ENCODE measurements around the gene BABAM1. TPM values are rescaled to one million over a fixed set of nuclear protein-coding genes. Genes with fewer than 3 reads are reported as not detected.

The BABAM1 gene
- polyA plus RNA-seq, 1 donor (not counting 4 experiments of a cell fraction or from before 2014, with no cell fraction given): 92.8 TPM

- Histone ChIP-seq H3K9ac (ENCODE audit: control insufficient read depth, extremely low read depth, insufficient read depth, low read length) (no peak overlapping the region), H3K4me3 (ENCODE audit: control insufficient read depth in 2 of 3, extremely low read depth in 1 of 3, insufficient read depth in 2 of 3, low read depth in 1 of 3, low read length in 3 of 3) (no peak overlapping the region), H3K9me3 (ENCODE audit: control insufficient read depth, low read depth, low read length) (no peaks in the 10 kb centered on the region), H3K4me2 (ENCODE audit: control insufficient read depth, extremely low read depth, insufficient read depth, low read depth, low read length) (no peak overlapping the region), H4K20me1 (ENCODE audit: control insufficient read depth, extremely low read depth, insufficient read depth, low read length) (no peaks in the 10 kb centered on the region), H3K9me1 (ENCODE audit: control insufficient read depth, extremely low read depth, insufficient read depth, low read length) (no peaks in the 10 kb centered on the region), H2AFZ (ENCODE audit: control insufficient read depth, low read length) (no peak overlapping the region), H3K79me2 (ENCODE audit: control insufficient read depth, insufficient read depth, low read length) (peaks cover 40% of the 10 kb centered on the region), H3K27ac (ENCODE audit: control insufficient read depth, insufficient read depth, low read length) (no peak overlapping the region), H3K27me3 (ENCODE audit: control insufficient read depth, extremely low read depth, insufficient read depth, low read length) (no peaks in the 10 kb centered on the region), H3K4me1 (ENCODE audit: control insufficient read depth, extremely low read depth, insufficient read depth, low read length) (peaks cover 5% of the 10 kb centered on the region), H3K36me3 (ENCODE audit: control insufficient read depth in 2 of 2, extremely low read depth in 1 of 2, insufficient read depth in 2 of 2, low read length in 2 of 2) (peaks cover 7 to 8% of the 10 kb centered on the region in 2 experiments)
- dilution Hi-C loops (cut with MboI; ENCODE audit: extremely low pct_ligation_motif_present, low sequenced_read_pairs): no loop called here
- no peak for TF ChIP-seq EZH2 (IDR thresholded peaks at IDR 0.05; ENCODE audit: low read length)
- TF ChIP-seq, protein P1, sequence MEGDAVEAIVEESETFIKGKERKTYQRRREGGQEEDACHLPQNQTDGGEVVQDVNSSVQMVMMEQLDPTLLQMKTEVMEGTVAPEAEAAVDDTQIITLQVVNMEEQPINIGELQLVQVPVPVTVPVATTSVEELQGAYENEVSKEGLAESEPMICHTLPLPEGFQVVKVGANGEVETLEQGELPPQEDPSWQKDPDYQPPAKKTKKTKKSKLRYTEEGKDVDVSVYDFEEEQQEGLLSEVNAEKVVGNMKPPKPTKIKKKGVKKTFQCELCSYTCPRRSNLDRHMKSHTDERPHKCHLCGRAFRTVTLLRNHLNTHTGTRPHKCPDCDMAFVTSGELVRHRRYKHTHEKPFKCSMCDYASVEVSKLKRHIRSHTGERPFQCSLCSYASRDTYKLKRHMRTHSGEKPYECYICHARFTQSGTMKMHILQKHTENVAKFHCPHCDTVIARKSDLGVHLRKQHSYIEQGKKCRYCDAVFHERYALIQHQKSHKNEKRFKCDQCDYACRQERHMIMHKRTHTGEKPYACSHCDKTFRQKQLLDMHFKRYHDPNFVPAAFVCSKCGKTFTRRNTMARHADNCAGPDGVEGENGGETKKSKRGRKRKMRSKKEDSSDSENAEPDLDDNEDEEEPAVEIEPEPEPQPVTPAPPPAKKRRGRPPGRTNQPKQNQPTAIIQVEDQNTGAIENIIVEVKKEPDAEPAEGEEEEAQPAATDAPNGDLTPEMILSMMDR (optimal IDR thresholded peaks at IDR 0.05 in 1 of 3, IDR thresholded peaks at IDR 0.05 in 1 of 3, conservative IDR thresholded peaks at IDR 0.05 in 1 of 3; ENCODE audit: extremely low read depth in 1 of 3, insufficient read depth in 2 of 3, low read length in 3 of 3): no peak
- FAIRE-seq (no peak), DNase-seq (ENCODE audit: low read depth, low spot score) (no peak)
These were observed 26.3 kb upstream of the BABAM1 start for GRCh38 chr19:17240826-17241399.

DNA sequence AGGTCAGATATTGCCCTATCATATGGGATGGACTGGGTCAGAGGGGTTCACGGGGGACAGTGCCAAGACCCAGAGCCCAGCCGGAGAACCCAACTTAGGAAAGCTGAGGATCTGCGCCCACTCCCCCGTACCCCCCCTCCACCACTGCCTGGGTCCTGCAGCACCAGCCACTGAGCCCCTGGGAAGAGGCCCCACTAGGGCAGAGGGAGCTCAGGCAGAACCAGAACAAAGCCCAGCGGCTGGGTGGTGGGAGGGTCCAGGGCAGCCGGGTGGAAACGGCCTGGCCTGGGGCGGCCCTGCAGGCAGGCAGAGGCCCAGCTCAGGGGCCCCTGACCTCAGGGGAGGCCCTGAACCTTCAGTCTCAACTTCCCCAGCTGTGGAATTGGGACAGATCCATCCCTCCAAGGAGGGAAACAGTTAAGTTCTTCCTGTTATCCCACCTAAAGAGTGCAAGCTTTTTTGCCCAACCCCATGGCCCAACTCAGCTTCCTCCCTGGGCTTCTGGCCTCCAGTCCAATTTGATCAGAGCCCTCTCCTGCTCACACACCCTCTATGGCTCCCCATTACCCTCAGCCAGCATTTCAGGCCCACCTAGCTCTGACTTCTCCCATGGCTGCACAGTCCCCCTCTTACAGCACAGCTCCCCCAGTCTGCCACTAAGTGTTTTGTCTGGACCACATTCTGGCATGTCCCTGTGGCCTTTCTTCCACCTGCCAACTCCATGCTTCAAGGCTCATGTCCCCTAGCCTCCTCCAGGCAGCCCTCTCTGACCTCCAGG is 24.6 kb upstream of the BABAM1 start:
- H3K27me3 ChIP-seq (ENCODE audit: control insufficient read depth, extremely low read depth, insufficient read depth, low read length): no peaks in the 10 kb centered on the region
- H3K36me3 ChIP-seq (ENCODE audit: control insufficient read depth in 2 of 2, extremely low read depth in 1 of 2, insufficient read depth in 2 of 2, low read length in 2 of 2): peaks cover 3 to 7% of the 10 kb centered on the region in 2 experiments
- H3K27ac ChIP-seq (ENCODE audit: control insufficient read depth, insufficient read depth, low read length): no peak overlapping the region
- H3K79me2 ChIP-seq (ENCODE audit: control insufficient read depth, insufficient read depth, low read length): peaks cover 40% of the 10 kb centered on the region
- no peak for FAIRE-seq
- H4K20me1 ChIP-seq (ENCODE audit: control insufficient read depth, extremely low read depth, insufficient read depth, low read length): no peaks in the 10 kb centered on the region
- H3K4me3 ChIP-seq (ENCODE audit: control insufficient read depth in 2 of 3, extremely low read depth in 1 of 3, insufficient read depth in 2 of 3, low read depth in 1 of 3, low read length in 3 of 3): peak overlapping the region in 1 of 3 experiments; percentile 1
- no peaks in the 10 kb centered on the region for H3K9me1 ChIP-seq (ENCODE audit: control insufficient read depth, extremely low read depth, insufficient read depth, low read length)
- no peak overlapping the region for H3K4me2 ChIP-seq (ENCODE audit: control insufficient read depth, extremely low read depth, insufficient read depth, low read depth, low read length)
- DNase-seq (ENCODE audit: low read depth, low spot score): no peak
- dilution Hi-C loops (cut with MboI; ENCODE audit: extremely low pct_ligation_motif_present, low sequenced_read_pairs): no loop called here
- no peak overlapping the region for H2AFZ ChIP-seq (ENCODE audit: control insufficient read depth, low read length)
- H3K4me1 ChIP-seq (ENCODE audit: control insufficient read depth, extremely low read depth, insufficient read depth, low read length): peaks cover 16% of the 10 kb centered on the region
- TF ChIP-seq, protein P1 (optimal IDR thresholded peaks at IDR 0.05 in 1 of 3, IDR thresholded peaks at IDR 0.05 in 1 of 3, conservative IDR thresholded peaks at IDR 0.05 in 1 of 3; ENCODE audit: extremely low read depth in 1 of 3, insufficient read depth in 2 of 3, low read length in 3 of 3): no peak
- no peak for TF ChIP-seq EZH2 (IDR thresholded peaks at IDR 0.05; ENCODE audit: low read length)
- H3K9ac ChIP-seq (ENCODE audit: control insufficient read depth, extremely low read depth, insufficient read depth, low read length): no peak overlapping the region
- no peaks in the 10 kb centered on the region for H3K9me3 ChIP-seq (ENCODE audit: control insufficient read depth, low read depth, low read length)

All from keratinocyte (primary cell).